ENCODE data around the gene C11orf52. TPM values are rescaled to one million over a fixed set of nuclear protein-coding genes. Genes with fewer than 3 reads are reported as not detected.

The C11orf52 gene
- total and polyA plus RNA-seq, 2 donors (not counting 1 experiment from before 2014, with no cell fraction given) = not detected

GRCh38 chr11:111886032-111886431 lies 32.7 kb upstream of the C11orf52 start:
- no peaks in the 10 kb centered on the region for H4K20me1 ChIP-seq (ENCODE audit: control insufficient read depth, insufficient read depth, low read length, poor library complexity, severe bottlenecking)
- no CpG with 5 or more reads among the region's 4 CpGs for WGBS (ENCODE audit: insufficient coverage)
- no peaks in the 10 kb centered on the region for H3K27me3 ChIP-seq (replicated peaks in 1 of 4; ENCODE audit: control extremely low read depth in 1 of 4, control insufficient read depth in 3 of 4, insufficient read depth in 4 of 4, low read length in 3 of 4)
- DNase-seq (no peak), ATAC-seq (ENCODE audit: low read depth) (no peak)
- no peak overlapping the region for H3K9ac ChIP-seq (ENCODE audit: low read length)
- Mint-ChIP-seq H3K4me3 (no peak overlapping the region), H3K9me3 (ENCODE audit: insufficient read depth) (no peaks in the 10 kb centered on the region), H3K4me1 (no peaks in the 10 kb centered on the region), H3K27me3 (no peaks in the 10 kb centered on the region), H3K27ac (no peak overlapping the region)
- ChIA-PET CTCF (no interaction called here), POLR2A (interaction anchor here (0.6 to 1.1 kb wide), 2 partner anchors 52 to 729 kb away, joined by 3 to 4 read pairs; partner anchors contain the start of gene DIXDC1)
- intact Hi-C loops (cut with micrococcal nuclease) = no loop called here
- no peak overlapping the region for H2AFZ ChIP-seq (ENCODE audit: insufficient read depth, low read depth, low read length, poor library complexity, severe bottlenecking)
- H3K27ac ChIP-seq (ENCODE audit: low read length in 2 of 2) = no peak overlapping the region
- no peak for TF ChIP-seq CTCF (IDR thresholded peaks at IDR 0.05)
- no peak for TF ChIP-seq EZH2 (IDR thresholded peaks at IDR 0.05; ENCODE audit: borderline replicate concordance, insufficient read depth, low read depth, low read length, poor library complexity, severe bottlenecking)
- no peak overlapping the region for H3K4me2 ChIP-seq (replicated peaks; ENCODE audit: low read depth, low read length, poor library complexity, severe bottlenecking)
- H3K9me3 ChIP-seq (ENCODE audit: control extremely low read depth in 1 of 3, control insufficient read depth in 2 of 3, insufficient read depth in 1 of 3, low read length in 2 of 3) = no peaks in the 10 kb centered on the region
- H3K4me1 ChIP-seq (ENCODE audit: control insufficient read depth in 2 of 2, insufficient read depth in 2 of 2, low read length in 2 of 2) = no peaks in the 10 kb centered on the region
- H3K79me2 ChIP-seq (ENCODE audit: control insufficient read depth, insufficient read depth, low read length) = no peaks in the 10 kb centered on the region
- no peaks in the 10 kb centered on the region for H3K36me3 ChIP-seq (replicated peaks in 1 of 2; ENCODE audit: control extremely low read depth in 1 of 2, control insufficient read depth in 1 of 2, extremely low read depth in 1 of 2, insufficient read depth in 2 of 2, low read length in 1 of 2)
- H3K4me3 ChIP-seq (ENCODE audit: control extremely low read depth in 1 of 5, extremely low read depth in 1 of 5, insufficient read depth in 1 of 5, low read depth in 2 of 5, low read length in 4 of 5) = no peak overlapping the region

- no peak overlapping the region for H3K4me2 ChIP-seq (replicated peaks; ENCODE audit: low read depth, low read length, poor library complexity, severe bottlenecking)
- H4K20me1 ChIP-seq (ENCODE audit: control insufficient read depth, insufficient read depth, low read length, poor library complexity, severe bottlenecking) = no peaks in the 10 kb centered on the region
- no peaks in the 10 kb centered on the region for H3K79me2 ChIP-seq (ENCODE audit: control insufficient read depth, insufficient read depth, low read length)
- TF ChIP-seq CTCF (IDR thresholded peaks at IDR 0.05) (no peak), EZH2 (IDR thresholded peaks at IDR 0.05; ENCODE audit: borderline replicate concordance, insufficient read depth, low read depth, low read length, poor library complexity, severe bottlenecking) (no peak)
- H3K4me1 ChIP-seq (ENCODE audit: control insufficient read depth in 2 of 2, insufficient read depth in 2 of 2, low read length in 2 of 2) = no peaks in the 10 kb centered on the region
- no peak overlapping the region for H3K9ac ChIP-seq (ENCODE audit: low read length)
- no peak overlapping the region for H2AFZ ChIP-seq (ENCODE audit: insufficient read depth, low read depth, low read length, poor library complexity, severe bottlenecking)
- no peak for DNase-seq
- no peaks in the 10 kb centered on the region for H3K4me1 Mint-ChIP-seq
- no peaks in the 10 kb centered on the region for H3K9me3 ChIP-seq (ENCODE audit: control extremely low read depth in 1 of 3, control insufficient read depth in 2 of 3, insufficient read depth in 1 of 3, low read length in 2 of 3)
- H3K36me3 ChIP-seq (replicated peaks in 1 of 2; ENCODE audit: control extremely low read depth in 1 of 2, control insufficient read depth in 1 of 2, extremely low read depth in 1 of 2, insufficient read depth in 2 of 2, low read length in 1 of 2) = no peaks in the 10 kb centered on the region
- WGBS (ENCODE audit: insufficient coverage) = no CpG with 5 or more reads among the region's 2 CpGs
- ATAC-seq (ENCODE audit: low read depth) = no peak
- intact Hi-C loops (cut with micrococcal nuclease) = no loop called here
- ChIA-PET POLR2A (interaction anchor here (1.1 kb wide), 1 partner anchor 51 kb away, joined by 3 read pairs; the partner anchor contains the start of gene DIXDC1), CTCF (interaction anchor here (1.2 kb wide), 1 partner anchor 13 kb away, joined by 3 read pairs; no protein-coding TSS in a partner anchor)
- no peaks in the 10 kb centered on the region for H3K27me3 ChIP-seq (replicated peaks in 1 of 4; ENCODE audit: control extremely low read depth in 1 of 4, control insufficient read depth in 3 of 4, insufficient read depth in 4 of 4, low read length in 3 of 4)
- no peak overlapping the region for H3K4me3 Mint-ChIP-seq
- no peaks in the 10 kb centered on the region for H3K9me3 Mint-ChIP-seq (ENCODE audit: insufficient read depth)
- H3K4me3 ChIP-seq (ENCODE audit: control extremely low read depth in 1 of 5, extremely low read depth in 1 of 5, insufficient read depth in 1 of 5, low read depth in 2 of 5, low read length in 4 of 5) = no peak overlapping the region
- H3K27ac Mint-ChIP-seq = no peak overlapping the region
- no peak overlapping the region for H3K27ac ChIP-seq (ENCODE audit: low read length in 2 of 2)
- no peaks in the 10 kb centered on the region for H3K27me3 Mint-ChIP-seq
Measured at GRCh38 chr11:111886844-111887243, 31.9 kb upstream of the C11orf52 start.

All from B cell (primary cell).